K562 (cell line): ENCODE measurements around the gene SAFB. TPM values are rescaled to one million over a fixed set of nuclear protein-coding genes. Genes with fewer than 3 reads are reported as not detected.

Experiments used
- BCOR ChIP-seq: fragments of 450-650 bp; IDR thresholded peaks from 2 replicates; pipeline ENCODE4 v1.6.1; 2016
- CBX2 ChIP-seq: fragments of 200-600 bp; sonication (generic); IDR thresholded peaks from one replicate; pipeline ENCODE4 v1.6.1; 2012; ENCODE audit warnings: mild to moderate bottlenecking, low read length, inconsistent platforms; ENCODE audit not compliant: insufficient read depth, poor library complexity, severe bottlenecking
- ESRRA ChIP-seq: fragments of 450-650 bp; IDR thresholded peaks from 2 replicates; pipeline ENCODE4 v1.6.1; 2014; ENCODE audit warnings: low read depth, mild to moderate bottlenecking, moderate library complexity, borderline replicate concordance
- ETV1 ChIP-seq: fragments of 450-650 bp; conservative IDR thresholded peaks from 2 replicates; pipeline ENCODE4 v1.6.1; 2016; ENCODE audit warnings: missing genetic modification characterization, control low read depth, low read depth, missing compliant biosample characterization
- MAZ ChIP-seq, 2 experiments: fragments of 450-650 bp in 1 of 2; sonication (generic) in 1 of 2; formaldehyde crosslinking; IDR thresholded peaks in 1 of 2; conservative IDR thresholded peaks in 1 of 2; 2 replicates each; pipeline versions ENCODE4 v1.4.0 to v1.5.0; 2020; ENCODE audit warnings: mild to moderate bottlenecking in 1 of 2, missing genetic modification reagents in 1 of 2
- MEF2A ChIP-seq: IDR thresholded peaks from 2 replicates; pipeline ENCODE4 v1.6.1; 2011; ENCODE audit warnings: low read depth, mild to moderate bottlenecking, low read length, moderate library complexity; ENCODE audit not compliant: control insufficient read depth
- NR1H2 ChIP-seq: sonication (generic); formaldehyde crosslinking; IDR thresholded peaks from 2 replicates; pipeline ENCODE4 v1.4.0; 2020; ENCODE audit warnings: mild to moderate bottlenecking, missing genetic modification reagents
- PCBP1 ChIP-seq: fragments of 200-400 bp; formaldehyde crosslinking; IDR thresholded peaks from 2 replicates; pipeline ENCODE4 v1.6.1; 2018; ENCODE audit warnings: mild to moderate bottlenecking, low read depth, low read length; ENCODE audit not compliant: poor library complexity, severe bottlenecking
- SAP30 ChIP-seq: fragments of 200-600 bp; sonication (generic); IDR thresholded peaks from 2 replicates; pipeline ENCODE4 v1.6.1; 2012; ENCODE audit warnings: borderline replicate concordance, low read depth, mild to moderate bottlenecking, moderate library complexity, low read length, control low read depth, inconsistent platforms; ENCODE audit not compliant: insufficient read depth, poor library complexity, severe bottlenecking
- SIN3B ChIP-seq: fragments of 450-650 bp; IDR thresholded peaks from 2 replicates; pipeline ENCODE4 v1.6.1; 2017; ENCODE audit warnings: low read depth, mild to moderate bottlenecking, moderate library complexity
- SREBF1 ChIP-seq: fragments of 150-350 bp; IDR thresholded peaks from 2 replicates; pipeline ENCODE4 v1.6.1; 2014; ENCODE audit warnings: antibody characterized with exemption, low read depth, low read length, borderline replicate concordance
- STAG1 ChIP-seq: sonication (generic); formaldehyde crosslinking; IDR thresholded peaks from 2 replicates; pipeline ENCODE4 v1.5.0; 2020; ENCODE audit warnings: missing genetic modification reagents, borderline replicate concordance
- polyA plus RNA-seq, 8 experiments: library from polyadenylated mRNA; depleted of rRNA in 4 of 8; stranded (reverse) in 5 of 8; unstranded in 3 of 8; fragments of >200 nt; fragmentation: Nextera tagmentation in 2 of 8; fragmentation: Illumina TruSeq in 1 of 8; extraction: Ambion mirVana in 2 of 8; extraction: Trizol in 1 of 8; gene quantifications; 2 replicates each; pipeline versions ENCODE4 v1.2.1 to v1.2.3, GENCODE V29; 2011 to 2014; ENCODE audit warnings: inconsistent platforms in 1 of 8, missing spikeins in 1 of 8
- total RNA-seq, 7 experiments: library from RNA; depleted of rRNA in 6 of 7; stranded (reverse); fragments of >200 nt in 6 of 7; fragmentation: Illumina TruSeq in 2 of 7; extraction: Trizol in 2 of 7; gene quantifications; 2 replicates each; pipeline versions ENCODE4 v1.2.1 to v1.2.3, GENCODE V29; 2011 to 2021; ENCODE audit warnings: low replicate concordance in 1 of 7
- TF ChIP-seq, protein P1 (sequence below): sonication (generic); formaldehyde crosslinking; IDR thresholded peaks from 2 replicates; pipeline ENCODE4 v1.8.0; 2022; ENCODE audit warnings: mild to moderate bottlenecking, missing genetic modification reagents

Gene SAFB
- total and polyA plus RNA-seq, 9 of the 15 experiments (the other 6 are each of a cell fraction or from before 2014, with no cell fraction given): 1.1 to 151 (median 83.1) TPM

DNA sequence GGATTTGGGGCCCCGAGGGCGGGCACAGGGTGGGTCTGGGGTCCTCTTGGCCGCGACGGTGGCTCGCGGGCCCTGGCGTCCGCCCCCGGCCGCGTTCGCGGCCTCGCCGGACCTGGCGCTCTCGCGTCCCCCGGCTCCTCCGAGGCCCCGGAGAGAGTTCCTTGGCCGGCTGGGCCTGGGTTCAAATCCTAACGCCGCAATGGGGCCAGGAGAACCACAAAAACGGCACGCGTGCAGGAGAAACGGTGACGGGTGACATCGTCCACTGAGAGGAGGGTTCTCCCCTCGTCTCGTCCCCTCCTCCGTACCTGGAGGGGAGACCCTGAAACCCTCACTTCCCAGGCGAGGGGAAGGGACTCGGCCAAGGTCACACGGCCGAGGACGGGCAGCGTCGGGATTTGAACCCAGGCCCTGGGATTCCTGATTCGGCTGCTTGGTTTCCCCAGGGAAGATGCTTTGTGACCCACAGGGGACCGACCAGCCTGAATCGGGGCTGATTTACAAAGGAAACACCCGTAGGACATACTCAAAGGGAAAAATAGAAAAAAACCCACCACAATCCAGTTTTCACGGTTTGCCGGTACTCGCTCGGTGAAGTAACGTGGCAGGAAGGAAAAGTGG, 624 bp downstream of the SAFB start (continued):
- TF ChIP-seq SIN3B (peak; percentile 23; the same call in 1 of the 2 replicates), STAG1 (CRISPR knock-in tag) (0 out of 2 replicates have a peak, but pooled peaks have one; percentile 8), SREBF1 (no peak), SAP30 (peak; percentile 18), NR1H2 (CRISPR knock-in tag) (no peak), ESRRA (peak; percentile 84; the same call in 1 of the 2 replicates), PCBP1 (peak; percentile 13), BCOR (peak; percentile 36; the same call in 1 of the 2 replicates), MAZ (CRISPR knock-in tag; conservative IDR thresholded peaks at IDR 0.05 in 1 of 2, IDR thresholded peaks at IDR 0.05 in 1 of 2) (no peak), CBX2 (no peak), ETV1 (tag) (no peak), MEF2A (no peak)
- TF ChIP-seq, protein P1, sequence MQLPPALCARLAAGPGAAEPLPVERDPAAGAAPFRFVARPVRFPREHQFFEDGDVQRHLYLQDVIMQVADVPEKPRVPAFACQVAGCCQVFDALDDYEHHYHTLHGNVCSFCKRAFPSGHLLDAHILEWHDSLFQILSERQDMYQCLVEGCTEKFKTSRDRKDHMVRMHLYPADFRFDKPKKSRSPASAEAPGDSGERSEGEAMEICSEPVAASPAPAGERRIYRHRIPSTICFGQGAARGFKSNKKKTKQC: 0 out of 2 replicates have a peak, but pooled peaks have one; percentile 44
